Activated T-helper 1 cell treated with Interleukin-2 at 50 U/mL for 16 hours (primary cell): ENCODE measurements around the gene SLC9A9.
"Not testable (repeated sequence)": the region's sequence is repeated elsewhere in the genome, so short reads cannot be mapped to it uniquely, and the experiment has no call there.

Source experiments
- DNase-seq: peaks from one replicate; pipeline ENCODE4 v3.0.0-alpha.2; 2020; ENCODE audit warnings: low read depth

The SLC9A9 gene

DNA sequence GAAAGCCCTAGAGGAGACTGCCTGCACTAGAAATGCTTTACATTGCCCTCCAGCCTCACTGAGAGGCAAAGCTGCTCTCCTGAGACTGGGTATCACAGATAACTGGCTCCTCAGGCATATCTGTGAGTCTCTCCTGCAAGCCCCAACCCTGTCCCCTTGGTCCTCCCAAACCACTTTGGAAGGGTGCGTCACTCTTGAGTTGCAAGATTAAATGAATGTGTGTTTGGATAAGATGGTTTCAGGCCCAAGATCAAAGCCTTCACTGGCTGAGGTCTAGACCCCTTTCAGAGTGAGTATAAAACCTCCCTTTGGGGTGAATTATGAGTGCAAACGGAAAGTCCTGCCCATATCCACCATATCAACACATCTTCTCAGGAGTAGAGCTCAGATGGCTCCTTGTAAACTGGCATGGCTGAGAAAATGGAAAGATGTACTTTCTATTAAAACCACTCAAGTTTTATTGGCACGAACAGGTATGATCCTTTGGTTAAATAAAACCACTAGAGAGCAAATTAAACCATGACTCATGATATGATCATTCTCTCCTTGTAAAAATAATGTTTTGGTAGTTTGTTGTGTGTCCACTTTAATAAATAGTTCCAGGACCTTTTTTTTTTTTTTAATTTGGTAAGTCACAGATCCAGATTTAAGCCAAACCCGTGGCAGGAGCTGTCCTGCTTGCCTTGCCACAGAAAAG is 564.7 kb downstream of the SLC9A9 start:
- DNase-seq, result no peak

DNA sequence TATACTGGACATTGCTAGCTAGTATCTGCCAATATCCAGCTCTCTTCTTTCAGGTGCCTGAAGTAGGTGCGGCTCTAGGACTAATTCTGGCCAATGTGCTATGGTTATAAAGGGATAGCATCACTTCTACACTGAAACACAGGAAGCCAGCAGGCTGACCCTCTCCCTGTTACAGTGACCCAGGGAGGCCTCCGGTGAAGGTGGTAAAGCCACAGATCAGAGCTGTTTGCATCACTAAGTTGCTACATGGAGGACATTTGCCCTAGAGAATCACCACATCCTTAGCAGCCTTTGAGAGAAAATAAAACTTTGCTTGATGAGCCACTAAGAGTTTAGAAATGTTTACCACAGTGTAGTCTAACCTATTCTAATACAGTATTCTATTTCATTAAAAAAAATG is 567.3 kb downstream of the SLC9A9 start:
- no peak for DNase-seq

DNA sequence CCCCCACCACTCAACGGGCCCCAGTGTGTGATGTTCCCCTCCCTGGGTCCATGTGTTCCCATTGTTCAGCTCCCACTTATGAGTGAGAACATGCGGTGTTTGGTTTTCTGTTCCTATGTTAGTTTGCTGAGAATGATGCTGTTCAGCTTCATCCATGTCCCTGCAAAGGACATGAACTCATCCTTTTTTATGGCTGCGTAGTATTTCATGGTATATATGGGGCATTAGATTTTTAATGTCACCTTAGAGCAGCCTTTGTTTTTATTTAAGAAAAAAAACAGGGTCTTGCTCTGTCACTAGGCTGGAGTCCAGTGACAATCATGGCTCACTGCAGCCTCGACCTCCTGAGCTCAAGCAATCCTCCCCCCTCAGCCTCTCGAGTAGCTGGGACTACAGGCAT is 568.7 kb downstream of the SLC9A9 start:
- DNase-seq, result not testable (repeated sequence)

DNA sequence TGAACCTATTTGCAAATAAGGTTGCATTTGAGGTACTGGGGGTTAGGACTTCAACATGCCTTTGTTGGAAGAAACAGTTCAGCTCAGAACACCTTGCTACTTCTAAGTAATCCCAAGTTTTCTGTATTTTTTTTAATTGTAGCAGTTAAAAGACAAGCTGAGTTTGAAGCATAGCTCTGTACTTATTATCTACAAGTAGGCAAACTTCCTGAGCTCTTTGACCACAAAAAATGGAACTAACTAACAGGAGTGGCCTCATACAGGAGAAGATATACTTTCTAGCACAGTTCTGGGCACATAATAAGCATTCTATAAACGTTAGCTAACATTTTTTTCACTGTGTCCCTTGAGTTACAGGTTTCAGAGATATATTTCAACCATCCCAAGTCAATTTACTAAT is 569.5 kb downstream of the SLC9A9 start:
- DNase-seq, result no peak

DNA sequence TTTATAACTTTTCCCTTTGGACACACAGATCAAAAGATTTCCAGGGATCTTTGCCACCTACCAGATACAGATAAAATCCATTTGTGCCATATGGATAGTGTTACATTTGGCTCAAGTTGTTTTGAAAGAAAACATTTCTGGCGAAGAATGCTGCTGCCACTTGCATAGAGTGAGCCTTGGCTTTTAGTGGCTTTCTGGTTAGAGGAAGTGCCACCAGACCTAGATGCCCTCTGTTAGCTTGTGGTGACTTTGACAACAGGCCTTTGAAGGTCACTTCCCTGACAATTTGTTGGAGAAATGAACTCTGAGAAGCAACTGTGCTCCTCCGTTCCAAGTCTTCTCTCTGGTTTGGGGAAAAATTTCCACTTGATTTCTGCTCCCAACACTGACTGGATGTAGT is 570.7 kb downstream of the SLC9A9 start:
- no peak for DNase-seq

DNA sequence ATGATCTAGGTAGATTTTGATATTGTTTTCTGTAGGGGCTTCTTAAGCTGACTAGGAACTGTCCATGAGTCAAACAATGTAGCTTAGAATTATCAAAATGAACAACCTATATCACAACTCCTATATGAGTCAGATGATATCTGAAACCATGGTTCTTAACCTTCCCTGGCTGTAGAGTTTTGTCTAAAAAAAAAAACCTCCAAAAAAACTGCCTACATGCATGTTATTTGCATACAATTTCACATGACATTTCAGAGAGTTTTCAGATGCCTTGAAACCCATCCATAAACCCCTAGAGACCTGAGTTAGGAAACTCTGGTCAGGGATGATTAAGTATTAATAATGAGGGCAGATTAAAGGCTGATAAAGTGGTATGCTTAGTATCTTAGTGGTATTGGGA is 571.7 kb downstream of the SLC9A9 start:
- DNase-seq, result no peak

DNA sequence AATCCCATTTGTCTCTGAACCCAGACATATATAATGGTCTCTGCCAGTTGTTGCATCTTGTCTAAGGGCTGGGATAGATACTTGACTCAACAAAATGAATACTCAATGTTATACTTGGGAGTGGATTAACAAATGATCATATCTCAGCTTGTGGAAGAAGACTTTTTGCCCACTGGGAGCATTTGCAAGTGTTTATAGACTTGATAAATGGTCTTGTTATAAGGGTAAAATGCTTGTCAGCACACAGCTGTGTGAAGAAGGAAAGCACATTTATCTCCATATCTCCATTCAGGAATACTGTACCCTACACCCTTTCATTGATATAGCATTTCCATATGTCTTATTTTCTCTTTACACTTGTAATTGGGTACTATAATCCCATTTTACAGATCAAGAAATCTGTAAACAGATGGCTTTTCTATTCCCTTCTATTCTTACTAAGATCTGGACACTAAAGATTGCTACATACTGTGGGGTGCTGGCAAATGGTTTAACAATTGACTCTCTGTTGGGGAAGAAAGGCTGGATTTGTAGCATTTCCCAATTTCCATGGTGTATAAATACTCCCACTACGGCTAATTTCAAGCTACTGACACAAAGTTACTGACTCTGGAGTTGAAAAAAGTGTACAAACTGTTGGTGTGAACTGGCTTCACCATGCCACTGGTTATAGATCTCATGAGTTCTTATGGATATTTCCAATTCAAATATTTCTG is 574.1 kb downstream of the SLC9A9 start:
- no peak for DNase-seq

DNA sequence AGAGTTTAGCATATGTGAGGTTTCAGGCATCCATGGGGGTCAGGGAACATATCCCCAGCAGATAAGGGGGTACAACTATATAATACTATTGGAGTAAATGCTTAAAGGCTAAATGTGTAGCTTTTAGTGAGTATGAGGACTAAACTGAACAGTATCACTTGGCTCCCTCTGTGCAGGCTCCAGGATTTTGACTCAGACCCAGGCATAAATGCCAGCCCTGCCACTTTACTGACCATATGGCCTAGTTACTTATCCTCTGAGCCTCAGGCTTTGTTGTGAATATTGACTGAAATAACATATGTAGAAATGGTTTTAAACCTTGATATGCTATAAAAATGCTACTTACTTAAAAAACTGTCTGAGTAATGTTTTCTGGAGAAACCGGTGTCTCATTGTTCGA is 577.1 kb downstream of the SLC9A9 start:
- no peak for DNase-seq

DNA sequence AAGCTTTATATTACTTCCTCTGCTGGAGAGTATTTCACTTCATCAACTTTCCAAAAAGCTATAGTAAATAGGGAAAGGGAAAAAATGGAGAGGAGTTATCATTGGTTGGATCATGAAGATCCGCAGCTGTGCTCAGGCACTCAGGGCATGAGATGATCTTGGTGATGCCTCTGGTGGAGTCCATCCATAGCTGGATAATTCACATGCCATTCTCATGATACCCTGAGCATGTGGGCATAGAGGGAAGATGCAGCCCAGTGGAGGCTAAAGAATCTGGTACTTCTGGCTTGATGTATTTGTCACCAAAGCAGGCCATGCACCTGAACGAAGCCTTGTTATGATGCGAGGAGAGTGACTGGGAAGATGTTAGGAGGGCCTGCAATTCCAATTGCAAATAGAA is 578.5 kb downstream of the SLC9A9 start:
- DNase-seq, result no peak

DNA sequence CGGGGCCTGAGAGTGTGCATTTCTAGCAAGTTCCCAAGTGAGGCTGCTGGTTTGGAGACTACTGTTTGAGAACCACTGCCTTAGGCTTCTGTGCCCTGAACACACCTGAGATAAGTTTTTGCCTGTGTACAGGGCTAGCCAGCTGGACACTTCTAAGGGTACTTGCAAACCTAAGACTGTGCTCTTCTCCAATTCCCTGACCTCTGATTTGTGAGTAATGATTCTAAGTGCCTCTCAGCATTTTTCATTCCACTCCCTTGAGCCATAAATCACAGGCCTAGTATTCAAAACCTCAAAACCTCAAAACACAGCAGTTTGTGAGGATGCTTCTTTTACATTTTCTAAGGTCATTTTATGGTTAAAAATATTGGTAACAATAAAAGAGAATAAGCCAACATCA is 580.3 kb downstream of the SLC9A9 start:
- DNase-seq, result no peak

DNA sequence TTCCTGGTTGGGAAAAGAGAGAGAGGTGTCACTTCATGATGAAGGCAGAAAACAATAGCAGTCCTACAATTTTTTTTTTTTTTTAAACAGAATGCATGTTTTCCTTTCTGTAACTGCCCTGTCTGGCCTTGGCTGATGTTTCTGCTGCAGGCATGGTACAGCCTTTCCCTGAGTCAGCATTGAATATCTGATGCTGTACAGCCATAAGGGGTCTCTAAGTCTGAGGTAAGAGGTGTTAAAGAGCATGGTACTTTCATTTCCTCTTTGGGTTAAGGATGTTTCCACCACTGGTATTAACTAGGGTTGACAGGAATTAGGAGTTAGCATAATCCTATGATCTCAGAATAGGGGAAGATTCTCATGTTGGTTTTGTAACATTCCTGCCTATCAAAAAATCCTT is 581.3 kb downstream of the SLC9A9 start:
- DNase-seq, result no peak

DNA sequence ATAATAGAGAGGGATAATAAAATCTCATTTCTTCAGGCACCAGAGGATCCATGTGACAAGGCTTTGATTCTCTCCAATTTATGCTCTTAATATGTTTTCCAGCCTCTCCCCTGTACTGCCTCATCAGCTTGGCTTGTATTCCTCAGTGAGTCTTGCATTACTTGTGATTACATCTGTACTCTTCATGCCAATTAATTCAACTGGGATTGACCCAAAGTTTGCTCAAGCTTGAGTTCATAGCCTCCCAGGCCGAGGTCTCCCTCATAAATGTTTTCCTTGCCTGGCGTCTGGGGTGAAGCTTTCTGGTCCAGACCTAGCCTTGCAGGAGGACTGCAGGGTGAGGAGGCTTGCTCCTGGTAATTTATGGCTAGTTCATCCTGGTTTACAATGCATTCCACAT is 581.8 kb downstream of the SLC9A9 start:
- DNase-seq, result no peak

DNA sequence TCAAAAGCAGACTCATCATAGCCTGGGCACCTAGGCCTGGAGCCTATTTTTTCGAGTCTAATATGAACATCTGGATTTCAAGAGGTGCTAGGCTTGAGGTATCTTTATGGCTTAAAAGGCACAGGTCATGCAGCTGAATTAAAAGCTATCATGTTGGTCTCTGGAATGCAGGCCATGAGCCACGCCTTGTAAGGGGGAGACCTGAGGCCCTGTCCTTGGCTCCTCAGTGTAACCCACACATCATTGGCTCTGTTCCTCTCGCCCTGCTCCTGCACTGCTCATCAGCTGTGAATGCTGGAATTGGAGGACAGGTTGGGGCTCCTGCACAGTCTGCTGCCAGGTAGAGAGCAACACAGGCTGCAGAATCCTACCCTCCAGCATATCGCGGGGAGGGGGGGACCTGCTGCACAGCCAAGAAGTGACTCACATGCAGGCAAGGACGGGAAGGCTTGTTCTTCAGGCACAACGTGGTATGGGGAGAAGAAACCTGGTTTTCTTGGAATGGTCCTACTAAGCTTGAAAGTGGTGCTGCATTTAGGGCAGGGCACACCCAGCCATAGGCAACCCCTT is 582.7 kb downstream of the SLC9A9 start:
- no peak for DNase-seq

DNA sequence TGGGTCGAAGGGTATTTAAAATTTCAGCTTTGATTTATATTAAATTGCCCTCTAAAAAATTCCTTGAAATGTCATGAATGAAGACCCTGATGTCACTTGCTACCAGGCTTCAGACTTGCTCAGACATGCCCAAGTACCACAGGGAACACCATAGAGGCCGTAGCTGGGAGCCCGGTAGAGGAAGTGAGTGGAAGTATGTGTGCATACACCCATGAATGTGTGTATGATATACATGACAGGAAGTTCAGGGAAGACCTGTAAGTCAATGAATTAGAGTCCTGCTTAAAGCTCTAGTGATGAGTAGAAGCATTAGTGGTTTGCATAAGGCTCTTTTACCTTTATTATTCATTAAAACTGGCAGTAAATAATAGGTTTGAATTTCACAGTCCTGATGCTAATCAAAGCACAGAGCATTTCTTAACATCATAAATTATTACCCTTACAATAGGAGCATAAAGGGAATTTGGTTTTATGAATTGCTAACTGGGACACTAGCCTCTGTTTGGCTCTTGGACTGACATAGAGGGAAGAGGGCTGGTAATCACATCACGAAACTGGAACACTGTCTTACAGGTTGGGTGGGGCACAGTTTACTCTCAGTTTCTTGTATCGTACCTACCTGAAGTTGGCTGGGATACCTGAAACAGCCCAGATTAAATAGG is 584.3 kb downstream of the SLC9A9 start:
- DNase-seq, result no peak

DNA sequence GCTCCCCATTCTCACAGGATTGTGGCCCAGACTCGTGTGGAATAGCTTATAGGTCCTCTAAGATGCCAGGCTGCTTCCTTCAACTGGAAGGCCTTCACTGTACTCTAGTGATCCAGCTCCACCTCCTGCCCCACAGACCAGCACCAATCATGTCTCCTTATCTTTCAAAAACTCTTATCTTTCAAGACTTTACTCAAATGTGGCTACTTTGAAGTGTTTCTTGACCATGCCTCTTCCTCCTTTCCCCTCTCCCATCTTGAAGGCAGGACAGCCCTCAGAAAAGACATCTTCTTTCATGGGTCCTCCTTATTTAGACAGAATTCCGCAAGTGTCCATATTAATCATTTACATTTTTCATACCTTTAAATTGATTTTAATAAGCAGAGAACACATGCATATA is 586.4 kb downstream of the SLC9A9 start:
- DNase-seq, result no peak

DNA sequence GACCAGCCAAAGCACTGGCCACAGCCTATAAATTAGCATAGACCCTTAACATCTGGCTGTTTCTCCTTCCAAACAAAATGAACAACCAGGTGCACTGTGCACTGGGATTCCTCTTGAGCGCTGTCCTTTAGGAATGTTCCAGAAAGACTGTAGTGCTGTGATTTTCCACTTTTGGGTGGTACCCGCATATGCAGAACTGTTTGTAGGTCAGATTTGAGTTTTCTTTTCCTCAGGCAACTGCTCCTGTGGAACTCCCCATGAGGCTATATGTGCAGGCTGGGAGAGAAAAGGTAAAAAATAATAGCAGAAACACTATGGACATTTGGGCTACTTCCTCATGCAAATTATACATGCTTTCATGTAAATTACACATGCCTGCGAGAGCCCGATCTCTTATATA is 589.6 kb downstream of the SLC9A9 start:
- no peak for DNase-seq

DNA sequence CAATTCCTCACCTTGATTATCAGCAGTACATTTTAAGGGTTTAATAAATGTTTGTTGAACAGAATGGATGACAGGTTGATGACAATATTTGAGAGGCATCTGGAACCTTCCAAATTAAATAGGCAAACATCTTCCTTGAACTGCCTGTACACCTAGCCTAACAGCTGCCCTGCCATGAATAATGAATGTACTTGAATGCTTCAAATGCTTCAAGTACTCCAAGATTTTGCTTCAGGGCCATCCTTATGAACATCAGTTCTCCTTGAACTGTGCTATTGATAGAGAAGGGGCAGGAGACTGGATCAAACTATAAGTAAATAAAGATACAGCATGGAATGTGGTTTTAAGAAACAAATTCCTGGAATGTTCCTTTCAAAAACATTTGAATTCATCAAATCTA is 591.9 kb downstream of the SLC9A9 start:
- DNase-seq, result no peak

DNA sequence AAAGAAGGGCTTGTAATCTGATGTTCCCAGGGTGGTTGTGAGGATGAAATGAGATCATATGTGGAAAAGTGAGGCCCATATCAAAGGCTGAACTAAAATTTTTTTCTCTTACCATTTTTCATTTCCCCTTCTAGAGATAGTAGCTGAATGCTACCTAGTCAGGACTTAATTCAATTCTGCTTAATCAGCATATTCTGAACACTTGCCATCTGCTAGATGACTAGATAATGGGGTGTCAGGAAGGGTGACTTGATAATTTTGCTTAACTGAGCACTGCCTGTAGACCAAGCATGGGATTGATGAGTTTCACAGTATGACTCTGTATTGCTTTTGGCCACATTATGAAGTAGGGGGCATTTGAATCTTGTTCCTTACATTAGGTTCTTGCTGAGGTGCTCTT is 592.5 kb downstream of the SLC9A9 start:
- no peak for DNase-seq

DNA sequence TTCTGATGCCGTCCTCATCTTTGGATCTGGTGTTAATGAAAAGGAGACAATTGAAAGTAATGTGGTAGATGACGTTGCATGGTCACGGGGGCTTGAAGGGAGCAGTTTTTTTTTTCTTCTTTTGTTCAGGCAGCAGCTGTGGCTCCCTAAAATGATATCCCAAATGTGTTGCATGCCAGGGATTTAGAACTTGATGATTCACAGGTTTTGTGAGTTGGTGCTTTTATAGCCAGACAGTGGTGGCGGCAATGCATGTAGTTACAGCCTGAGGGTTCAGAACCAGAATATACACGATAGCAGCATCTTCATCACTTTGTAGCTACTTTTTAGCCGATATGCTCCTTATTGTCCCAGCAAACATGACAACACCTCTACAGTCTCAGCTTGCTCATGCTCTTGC is 595.3 kb downstream of the SLC9A9 start:
- DNase-seq, result no peak

DNA sequence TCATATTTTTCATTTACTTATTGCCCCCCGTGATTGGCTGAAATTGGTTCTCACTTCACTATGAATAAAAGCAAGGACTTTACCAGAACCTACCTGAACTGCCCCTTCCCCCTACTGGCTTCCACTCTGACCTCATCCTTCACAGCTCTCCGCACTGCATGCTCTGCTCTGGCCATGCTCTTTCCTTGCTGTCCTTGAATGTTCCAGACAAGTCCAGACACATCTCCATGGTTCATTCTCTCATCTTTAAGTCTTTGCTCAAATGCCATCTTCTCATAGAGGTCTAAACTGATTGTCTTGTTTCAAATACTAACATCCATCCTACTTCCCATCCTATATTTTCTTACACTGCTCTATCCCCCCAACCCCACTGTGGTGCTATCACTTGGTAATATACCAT is 599.3 kb downstream of the SLC9A9 start:
- no peak for DNase-seq

DNA sequence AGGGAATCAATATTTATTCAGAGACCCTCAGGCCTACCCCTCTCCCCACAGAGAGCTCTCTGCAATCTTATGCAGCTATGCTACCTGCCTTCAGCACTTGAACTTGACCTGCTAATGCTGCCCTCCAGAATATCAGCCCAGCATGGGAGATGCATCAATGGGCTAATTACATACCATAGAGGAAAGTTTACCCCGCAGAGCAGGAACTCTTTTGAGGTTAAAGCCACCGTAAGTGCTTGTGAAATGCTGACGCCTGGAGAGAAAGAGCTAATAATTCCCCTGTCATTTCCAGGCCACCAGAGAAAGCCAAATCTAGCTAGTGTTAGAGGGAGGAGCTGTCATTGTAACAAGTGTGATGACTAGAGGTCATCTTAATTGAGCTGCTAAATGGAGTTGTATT is 601.2 kb downstream of the SLC9A9 start:
- DNase-seq, result no peak

DNA sequence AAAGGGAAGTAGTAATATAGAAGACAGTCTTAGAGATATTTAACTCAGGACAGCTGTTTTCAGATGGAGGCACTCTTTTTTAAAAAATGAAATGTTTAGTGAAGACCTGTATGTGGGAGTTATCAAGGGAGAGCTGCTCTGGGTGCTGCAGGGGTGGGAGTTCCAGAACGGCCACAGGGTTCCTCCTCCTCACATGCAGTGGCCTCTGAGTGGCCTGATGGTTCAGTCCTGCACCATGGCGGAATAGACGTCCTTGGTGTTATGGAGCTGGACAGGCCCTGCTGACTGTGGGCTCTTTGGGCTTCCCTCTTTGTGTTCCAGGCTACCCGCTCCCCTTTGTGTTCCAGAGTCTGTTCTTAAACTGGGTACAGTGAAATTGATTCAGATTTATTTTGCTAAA is 602.6 kb downstream of the SLC9A9 start:
- no peak for DNase-seq

DNA sequence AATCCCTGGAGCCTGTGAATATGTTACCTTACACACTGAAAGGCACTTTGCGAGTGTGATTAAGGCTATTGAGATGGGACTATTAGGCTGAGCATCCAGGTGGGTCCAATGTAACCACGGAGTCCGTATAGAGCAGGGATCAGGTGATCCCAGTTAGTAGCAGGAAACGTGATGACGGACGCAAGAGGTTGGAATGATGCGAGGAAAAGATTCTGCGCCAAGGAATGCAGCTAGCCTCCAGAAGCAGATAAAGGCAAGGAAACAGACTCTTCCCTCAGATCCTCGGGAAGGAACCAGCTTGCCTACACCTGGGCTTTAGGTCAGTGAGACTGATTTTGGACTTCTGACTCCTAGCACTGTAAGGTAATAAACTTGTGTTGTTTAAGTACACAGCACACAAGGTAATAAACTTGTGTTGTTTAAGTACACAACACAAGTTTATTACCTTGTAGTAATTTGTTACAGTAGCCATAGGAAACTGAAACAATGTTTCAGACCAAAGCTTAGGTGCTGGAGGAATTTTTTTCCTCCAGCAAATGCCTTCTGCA is 603.7 kb downstream of the SLC9A9 start:
- DNase-seq, result no peak
